Transverse colon (tissue), 3 donors: ENCODE data around the gene DRP2.

ENCODE experiments used
- EP300 ChIP-seq: sonication (generic); formaldehyde crosslinking; IDR thresholded peaks from one replicate; pipeline ENCODE4 v1.6.1; 2017; ENCODE audit warnings: antibody characterized with exemption, low read depth
- TF ChIP-seq, protein P1 (sequence below), 5 experiments: fragments of 200-600 bp in 3 of 5; fragments of 450-650 bp in 2 of 5; sonication (generic) in 3 of 5; IDR thresholded peaks; 1 replicate in 2 of 5; 2 replicates in 3 of 5; pipeline ENCODE4 v1.5.1; 2016 to 2017; ENCODE audit warnings: antibody characterized with exemption in 5 of 5, inconsistent platforms in 3 of 5, mild to moderate bottlenecking in 2 of 5, moderate library complexity in 1 of 5

DNA sequence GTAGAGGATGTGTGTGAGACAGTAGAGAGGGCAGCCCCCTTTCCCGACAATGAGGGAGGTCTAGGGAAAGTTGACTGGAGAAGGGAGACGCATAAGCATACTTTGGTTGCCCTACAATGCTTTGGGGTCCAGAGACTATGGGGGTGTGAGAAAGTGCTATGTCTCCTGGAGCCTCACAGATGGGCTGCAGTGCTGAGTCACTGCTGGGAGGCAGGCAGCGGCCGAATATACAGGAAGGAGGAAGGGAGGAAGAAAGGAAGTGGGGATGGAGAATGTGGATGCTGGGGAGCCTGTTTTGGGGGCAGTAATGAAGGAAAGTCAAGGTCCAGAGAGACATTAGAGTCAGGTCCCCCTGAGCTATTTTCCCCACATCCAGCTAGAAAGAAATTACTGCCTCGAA is 12.7 kb downstream of the DRP2 start:
- TF ChIP-seq, protein P1, sequence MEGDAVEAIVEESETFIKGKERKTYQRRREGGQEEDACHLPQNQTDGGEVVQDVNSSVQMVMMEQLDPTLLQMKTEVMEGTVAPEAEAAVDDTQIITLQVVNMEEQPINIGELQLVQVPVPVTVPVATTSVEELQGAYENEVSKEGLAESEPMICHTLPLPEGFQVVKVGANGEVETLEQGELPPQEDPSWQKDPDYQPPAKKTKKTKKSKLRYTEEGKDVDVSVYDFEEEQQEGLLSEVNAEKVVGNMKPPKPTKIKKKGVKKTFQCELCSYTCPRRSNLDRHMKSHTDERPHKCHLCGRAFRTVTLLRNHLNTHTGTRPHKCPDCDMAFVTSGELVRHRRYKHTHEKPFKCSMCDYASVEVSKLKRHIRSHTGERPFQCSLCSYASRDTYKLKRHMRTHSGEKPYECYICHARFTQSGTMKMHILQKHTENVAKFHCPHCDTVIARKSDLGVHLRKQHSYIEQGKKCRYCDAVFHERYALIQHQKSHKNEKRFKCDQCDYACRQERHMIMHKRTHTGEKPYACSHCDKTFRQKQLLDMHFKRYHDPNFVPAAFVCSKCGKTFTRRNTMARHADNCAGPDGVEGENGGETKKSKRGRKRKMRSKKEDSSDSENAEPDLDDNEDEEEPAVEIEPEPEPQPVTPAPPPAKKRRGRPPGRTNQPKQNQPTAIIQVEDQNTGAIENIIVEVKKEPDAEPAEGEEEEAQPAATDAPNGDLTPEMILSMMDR (IDR thresholded peaks at IDR 0.05) = no peak
- TF ChIP-seq EP300 = no peak
